ENCODE data around the gene PTPN23.
"Not testable (repeated sequence)": the region's sequence is repeated elsewhere in the genome, so short reads cannot be mapped to it uniquely, and the experiment has no call there.

PTPN23 gene, protein sequence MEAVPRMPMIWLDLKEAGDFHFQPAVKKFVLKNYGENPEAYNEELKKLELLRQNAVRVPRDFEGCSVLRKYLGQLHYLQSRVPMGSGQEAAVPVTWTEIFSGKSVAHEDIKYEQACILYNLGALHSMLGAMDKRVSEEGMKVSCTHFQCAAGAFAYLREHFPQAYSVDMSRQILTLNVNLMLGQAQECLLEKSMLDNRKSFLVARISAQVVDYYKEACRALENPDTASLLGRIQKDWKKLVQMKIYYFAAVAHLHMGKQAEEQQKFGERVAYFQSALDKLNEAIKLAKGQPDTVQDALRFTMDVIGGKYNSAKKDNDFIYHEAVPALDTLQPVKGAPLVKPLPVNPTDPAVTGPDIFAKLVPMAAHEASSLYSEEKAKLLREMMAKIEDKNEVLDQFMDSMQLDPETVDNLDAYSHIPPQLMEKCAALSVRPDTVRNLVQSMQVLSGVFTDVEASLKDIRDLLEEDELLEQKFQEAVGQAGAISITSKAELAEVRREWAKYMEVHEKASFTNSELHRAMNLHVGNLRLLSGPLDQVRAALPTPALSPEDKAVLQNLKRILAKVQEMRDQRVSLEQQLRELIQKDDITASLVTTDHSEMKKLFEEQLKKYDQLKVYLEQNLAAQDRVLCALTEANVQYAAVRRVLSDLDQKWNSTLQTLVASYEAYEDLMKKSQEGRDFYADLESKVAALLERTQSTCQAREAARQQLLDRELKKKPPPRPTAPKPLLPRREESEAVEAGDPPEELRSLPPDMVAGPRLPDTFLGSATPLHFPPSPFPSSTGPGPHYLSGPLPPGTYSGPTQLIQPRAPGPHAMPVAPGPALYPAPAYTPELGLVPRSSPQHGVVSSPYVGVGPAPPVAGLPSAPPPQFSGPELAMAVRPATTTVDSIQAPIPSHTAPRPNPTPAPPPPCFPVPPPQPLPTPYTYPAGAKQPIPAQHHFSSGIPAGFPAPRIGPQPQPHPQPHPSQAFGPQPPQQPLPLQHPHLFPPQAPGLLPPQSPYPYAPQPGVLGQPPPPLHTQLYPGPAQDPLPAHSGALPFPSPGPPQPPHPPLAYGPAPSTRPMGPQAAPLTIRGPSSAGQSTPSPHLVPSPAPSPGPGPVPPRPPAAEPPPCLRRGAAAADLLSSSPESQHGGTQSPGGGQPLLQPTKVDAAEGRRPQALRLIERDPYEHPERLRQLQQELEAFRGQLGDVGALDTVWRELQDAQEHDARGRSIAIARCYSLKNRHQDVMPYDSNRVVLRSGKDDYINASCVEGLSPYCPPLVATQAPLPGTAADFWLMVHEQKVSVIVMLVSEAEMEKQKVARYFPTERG (N-terminal part only)

DNA sequence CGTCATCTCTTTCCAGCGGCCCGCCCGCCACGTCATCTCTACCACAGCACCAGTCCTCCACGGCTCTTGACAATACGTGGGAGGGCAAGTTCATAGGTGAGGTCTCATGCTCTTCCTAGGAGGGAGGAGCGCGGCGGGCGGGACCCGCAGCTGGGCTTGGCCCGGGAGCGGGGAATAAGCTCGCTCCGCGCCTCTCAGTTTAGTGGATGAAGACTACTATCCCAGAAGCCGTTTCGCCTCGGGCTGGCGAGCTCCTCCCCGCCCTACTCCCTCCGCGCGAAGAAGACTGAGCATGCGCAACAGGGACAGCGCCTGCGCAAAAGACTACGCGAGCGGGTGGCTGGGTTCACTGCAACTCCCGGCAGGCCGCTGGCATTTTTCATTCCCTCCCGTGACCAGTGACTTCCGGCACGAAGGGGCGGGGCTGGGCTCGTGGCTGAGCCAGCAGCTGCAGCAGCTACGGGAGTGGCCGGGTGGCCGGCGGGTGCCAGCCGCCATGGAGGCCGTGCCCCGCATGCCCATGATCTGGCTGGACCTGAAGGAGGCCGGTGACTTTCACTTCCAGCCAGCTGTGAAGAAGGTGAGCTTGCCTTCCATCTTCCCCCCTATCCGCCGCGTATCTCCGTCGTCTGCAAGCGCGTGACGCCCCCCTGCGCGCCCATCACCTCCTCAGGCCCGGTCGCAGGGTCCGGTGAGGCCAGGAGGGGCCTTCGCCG lies at the start of gene PTPN23:
Gene PTPN23 (plus strand): TSS at position 421 of the 716 bp plus-strand sequence. CDS start 76 bp downstream, at position 497.
- DNase-seq (ENCODE audit: low read depth in 2 of 2), result peak; percentile 97

DNA sequence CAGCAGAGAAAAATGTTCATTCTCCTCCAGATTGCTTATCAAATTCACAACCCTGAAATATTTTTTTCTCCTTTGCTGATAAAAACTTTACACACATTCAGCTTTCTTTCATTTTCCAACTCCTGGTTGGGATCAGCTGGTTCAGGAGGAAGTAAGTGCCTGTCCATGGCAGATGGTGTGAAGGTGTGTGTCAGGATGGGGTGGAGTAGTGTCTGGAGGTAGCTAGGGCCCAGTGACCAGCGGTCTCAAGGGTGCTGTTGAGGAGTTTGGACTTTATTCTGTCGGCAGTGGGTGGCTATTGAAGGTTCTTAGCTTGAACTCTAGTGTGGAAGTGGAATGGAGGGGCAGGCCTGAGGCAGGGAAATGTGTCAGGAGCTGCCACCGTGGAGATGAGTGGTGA lies 46.9 kb upstream of the PTPN23 start:
- DNase-seq (ENCODE audit: low read depth in 2 of 2), result no peak

DNA sequence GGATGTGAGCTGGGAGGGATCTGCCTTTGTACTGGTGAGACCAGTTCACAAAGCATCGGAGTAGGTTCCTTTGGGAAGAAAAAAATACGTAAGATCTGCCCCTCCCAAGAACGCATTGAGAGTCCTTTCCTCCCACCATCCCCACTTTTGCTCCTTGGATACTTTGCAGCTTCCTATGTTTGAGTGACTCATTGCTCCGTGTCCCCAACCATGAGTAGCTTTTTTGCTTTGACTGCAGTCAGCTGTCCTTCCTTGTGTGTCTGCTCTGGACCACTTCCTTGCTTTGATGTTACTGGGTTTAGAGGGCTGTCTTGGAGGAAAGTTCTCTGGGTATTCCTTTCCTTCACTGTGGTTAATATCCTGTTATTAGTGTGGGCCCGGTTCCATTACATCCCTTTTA lies 43.2 kb upstream of the PTPN23 start:
- DNase-seq (ENCODE audit: low read depth in 2 of 2), result no peak

DNA sequence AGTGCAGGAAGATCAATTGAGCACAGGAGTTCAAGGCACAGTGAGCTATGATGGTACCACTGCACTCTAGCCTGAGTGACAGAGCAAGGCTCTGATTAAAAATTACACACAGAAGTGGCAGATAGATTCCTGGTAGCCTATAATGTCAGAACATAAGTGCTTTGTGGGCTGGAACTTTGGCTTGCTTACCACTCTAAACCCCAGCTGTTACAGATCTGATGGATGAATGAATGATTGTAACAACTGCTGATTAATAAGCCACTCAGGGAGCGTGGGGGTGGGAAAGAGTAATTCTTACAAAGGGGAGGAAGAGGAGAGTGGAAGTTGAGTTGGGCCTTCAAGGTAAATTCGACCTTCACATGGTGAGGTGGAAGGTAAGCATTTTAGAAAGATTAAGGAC lies 40.9 kb upstream of the PTPN23 start:
- no peak for DNase-seq (ENCODE audit: low read depth in 2 of 2)

DNA sequence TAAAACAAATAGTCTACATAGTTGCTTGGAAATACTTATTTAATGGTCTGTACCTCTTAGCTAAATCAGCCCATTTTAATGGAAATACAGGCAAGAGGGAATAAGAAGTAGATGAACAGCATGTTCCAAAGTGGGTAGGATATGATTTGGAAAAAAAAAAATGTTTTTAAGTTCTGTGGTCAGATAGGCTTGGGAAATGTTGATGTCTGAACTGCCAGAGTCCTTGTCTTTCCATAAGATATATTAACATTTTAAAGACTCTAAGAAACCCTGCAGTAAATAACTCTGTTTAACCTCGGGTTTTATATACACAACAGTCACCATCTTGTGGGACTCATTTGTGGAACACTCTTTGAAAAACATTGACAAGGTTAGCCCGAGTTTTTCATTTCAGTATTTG lies 40.0 kb upstream of the PTPN23 start:
- DNase-seq (ENCODE audit: low read depth in 2 of 2), result no peak

DNA sequence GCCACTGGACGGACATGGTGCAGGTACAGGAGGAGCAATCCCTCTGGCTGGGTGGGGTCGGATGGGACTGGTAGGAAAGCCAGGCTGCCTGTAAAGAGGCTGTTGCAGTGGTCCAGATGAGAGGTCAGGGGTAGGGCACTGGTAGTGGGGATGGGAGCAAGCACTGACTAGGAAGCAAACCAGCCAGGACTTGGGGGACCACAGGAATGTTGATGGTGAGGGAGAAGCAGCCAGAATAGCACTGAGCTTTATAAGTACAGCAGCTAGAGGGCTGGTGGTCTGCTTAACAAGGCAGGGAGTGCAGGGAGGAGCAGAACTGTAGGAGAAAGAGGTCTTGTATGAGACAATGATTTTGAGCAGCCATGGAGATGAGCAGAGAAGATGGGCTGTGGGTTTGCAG lies 38.7 kb upstream of the PTPN23 start:
- DNase-seq (ENCODE audit: low read depth in 2 of 2), result no peak

DNA sequence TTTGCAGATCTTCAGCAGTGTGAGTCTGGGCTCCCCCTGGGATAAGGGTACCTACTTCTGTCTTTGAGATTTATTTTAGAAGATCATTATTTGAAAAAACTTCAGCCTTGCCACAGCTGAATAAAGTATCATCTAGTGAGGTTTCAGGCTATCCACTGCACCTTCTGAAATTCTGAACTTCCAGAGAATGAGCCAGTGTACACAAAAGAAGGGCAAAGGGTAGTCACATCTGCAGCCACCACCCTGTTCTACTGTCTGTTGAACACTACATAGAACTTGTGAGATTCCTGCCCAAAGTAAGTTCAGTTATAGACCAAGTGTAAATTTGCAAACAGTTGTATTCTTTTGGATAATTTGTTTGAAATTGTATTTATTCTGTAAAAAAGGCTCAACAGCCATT lies 38.0 kb upstream of the PTPN23 start:
- DNase-seq (ENCODE audit: low read depth in 2 of 2), result no peak

DNA sequence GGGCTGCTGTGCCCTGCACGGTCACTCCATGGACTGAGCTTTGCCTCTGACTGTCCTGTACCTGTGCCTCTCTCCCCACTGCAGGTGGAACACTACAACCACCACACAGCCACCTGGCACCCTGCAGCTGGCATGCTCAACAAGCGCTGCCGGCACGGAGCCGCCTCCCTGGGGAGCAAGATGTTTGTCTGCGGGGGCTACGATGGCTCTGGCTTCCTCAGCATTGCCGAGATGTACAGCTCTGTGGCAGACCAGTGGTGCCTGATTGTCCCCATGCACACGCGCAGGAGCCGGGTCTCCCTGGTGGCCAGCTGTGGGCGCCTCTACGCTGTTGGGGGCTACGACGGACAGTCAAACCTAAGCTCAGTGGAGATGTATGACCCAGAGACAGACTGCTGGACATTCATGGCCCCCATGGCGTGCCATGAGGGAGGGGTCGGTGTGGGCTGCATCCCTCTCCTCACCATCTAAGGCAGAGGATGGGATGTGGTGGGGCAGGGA lies 37.3 kb upstream of the PTPN23 start:
- no peak for DNase-seq (ENCODE audit: low read depth in 2 of 2)

DNA sequence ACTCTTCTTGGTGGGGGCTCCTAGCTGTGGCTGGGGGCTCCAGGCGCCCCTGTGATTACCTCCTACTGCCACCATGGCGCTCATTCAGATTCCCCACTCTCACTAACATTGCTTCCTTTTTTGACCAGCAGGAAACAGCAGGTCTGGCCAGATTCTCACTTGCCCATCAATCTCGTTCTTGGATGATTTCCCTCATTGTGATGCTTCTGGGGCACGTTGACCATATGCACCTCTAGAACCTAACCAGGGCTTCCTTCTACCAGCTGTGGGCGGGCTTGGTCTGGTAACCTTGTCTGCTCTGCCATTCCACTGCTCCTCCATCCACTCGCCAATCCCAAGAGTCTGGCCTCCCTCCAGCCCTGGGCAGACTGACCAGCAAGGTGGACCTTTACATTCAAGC lies 35.9 kb upstream of the PTPN23 start:
- DNase-seq (ENCODE audit: low read depth in 2 of 2), result no peak

DNA sequence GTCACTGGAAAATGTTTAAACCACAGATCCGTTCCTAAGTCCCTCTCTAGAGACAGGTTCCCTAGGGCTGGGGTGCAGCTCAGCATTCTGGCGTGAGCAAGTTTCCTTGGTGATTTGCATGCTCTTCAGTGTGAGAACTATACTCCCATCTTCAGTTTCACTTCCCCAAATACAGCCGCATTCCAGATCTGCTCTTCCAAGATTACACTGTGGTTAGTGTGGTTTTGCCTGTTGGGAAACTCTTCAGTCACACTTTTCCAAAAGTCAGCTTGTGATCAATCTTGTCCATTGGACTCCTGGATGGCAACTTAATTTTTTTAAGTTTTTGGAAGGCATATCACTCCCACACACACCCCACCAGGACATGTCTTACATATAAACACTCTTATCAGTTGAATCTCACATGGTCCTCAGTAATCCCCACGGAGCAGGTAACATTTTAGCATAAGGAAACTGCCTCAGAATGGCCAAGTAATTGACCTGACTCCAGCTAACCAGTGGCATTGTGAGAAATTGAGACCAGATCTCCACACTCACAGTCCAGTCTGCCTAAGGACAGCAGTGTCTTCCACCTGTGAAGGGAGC lies 33.5 kb upstream of the PTPN23 start:
- DNase-seq (ENCODE audit: low read depth in 2 of 2), result no peak

DNA sequence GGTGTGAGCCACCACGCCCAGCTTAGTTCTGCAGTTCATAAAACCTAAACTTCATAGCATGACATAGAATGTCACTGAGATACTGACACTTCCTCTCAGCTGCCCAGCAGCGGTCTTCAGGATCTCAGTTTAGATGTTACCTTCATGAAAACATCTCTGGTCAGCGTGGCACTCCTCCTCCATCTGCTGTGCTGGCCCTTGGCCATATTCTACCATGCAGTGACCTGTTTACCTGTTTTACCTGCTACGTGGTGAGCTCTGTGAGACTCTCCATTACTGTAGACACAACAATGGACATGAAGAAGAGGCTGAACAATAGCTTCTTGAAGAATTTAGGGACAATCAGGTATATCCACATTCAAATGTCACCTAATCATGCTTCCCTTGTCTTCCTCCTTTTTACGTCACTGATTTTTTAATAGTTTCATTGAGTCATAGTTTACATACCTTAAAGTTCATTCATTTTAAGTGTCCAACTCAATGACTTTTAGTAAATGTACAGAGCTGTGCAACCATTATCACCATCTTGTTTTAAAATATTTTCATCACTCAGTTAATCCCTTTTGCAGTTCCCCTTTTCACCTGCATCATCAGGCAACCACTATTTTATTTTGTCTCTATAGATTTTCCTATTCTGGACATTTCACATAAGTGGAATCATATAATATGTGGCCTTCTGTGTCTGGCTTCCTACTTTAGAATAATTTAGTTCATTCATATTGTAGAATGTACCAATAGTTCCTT lies 32.2 kb upstream of the PTPN23 start:
- no peak for DNase-seq (ENCODE audit: low read depth in 2 of 2)

DNA sequence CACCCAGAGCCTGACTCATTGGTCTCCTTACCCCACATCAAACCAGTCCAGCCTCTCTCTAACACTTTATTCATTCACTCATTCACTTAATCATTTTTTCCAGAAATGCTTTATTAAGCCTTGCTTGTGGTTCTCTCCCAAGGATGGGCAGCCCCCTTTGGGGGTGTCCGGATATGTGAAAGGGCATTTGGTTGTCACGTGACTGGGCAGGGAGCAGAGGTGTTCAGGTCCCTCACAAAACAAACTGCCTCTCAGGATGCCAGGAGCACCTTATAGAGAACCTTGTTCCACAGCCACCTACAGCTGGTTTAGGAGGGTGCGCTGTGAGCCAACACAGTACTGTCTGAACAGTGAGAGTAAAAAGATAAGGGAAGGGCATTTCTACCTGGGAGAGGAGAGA lies 25.8 kb upstream of the PTPN23 start:
- no peak for DNase-seq (ENCODE audit: low read depth in 2 of 2)

DNA sequence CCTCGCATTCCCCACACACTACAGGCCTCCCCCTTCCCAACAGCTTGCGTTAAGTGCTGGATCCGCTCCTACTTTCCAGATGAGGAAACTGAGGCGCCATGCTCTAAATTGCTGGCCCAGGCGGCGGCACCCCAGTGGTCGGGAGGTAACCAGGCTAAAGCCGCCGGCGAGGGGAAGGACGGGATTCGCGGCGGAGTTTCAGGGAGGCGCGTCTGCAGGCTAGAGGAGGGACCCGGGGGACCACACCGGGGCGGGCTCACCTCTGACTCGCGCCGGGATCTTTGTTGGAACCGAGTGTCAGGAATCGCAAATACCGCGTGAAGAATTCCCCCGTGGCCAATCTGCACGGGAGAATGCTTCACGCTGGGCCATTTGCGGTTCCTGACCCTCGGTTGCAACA lies 24.6 kb upstream of the PTPN23 start:
- DNase-seq (ENCODE audit: low read depth in 2 of 2), result no peak

DNA sequence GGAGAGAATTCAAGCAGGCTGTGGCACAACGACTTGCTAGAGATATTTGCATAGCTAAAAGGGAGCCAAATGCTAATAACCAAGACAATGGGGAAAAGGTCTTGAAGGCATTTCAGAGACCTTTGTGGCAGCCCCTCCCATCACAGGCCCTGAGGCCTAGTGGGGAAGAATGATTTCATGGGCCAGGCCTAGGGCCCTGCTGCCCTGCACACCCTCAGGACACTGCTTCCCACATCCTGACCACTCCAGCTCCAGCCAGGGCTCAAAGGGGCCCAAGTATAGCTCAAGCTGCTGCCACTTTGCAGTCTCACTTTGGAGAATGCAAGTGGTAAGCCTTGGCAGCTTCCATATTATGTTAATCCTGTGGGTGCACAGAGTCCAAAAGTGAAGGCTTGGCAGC lies 21.5 kb upstream of the PTPN23 start:
- no peak for DNase-seq (ENCODE audit: low read depth in 2 of 2)

DNA sequence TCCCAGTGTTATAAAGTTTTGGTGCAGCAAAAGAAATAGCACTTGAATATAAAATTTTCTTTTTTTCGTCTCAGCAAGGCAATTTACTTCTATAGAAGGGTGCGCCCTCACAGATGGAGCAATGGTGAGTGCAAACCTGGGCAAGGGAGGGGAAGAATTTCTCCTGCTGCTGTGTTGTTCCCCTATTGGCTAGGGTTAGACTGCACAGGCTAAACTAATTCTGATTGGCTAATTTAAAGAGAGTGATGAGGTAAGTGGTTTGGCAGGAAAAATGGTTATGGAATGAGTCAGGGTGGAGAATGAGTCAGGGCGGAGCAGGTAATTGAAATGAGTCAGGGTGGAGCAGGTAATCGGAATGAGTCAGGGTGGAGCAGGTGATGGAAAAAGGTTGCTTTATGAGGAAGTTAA lies 20.7 kb upstream of the PTPN23 start:
- not testable (repeated sequence) for DNase-seq (ENCODE audit: low read depth in 2 of 2)

DNA sequence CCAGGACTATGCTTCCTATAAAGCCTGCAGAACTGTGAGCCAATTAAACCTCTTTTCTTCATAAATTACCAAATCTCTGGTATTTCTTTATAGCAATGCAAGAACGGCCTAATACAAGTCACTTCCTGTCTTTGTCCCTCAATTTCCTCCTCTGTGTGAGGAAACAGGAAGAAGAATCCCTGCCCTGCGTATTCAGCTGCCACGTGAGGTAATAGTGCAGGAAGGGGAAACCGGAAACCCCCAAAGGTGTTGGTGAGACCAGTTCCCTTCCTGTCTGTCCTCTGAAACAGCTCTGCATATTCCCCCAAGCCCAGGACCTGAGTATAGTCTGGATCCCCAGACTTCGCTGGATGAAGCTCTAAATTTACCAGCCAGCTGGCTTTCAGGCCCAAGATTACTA lies 18.1 kb upstream of the PTPN23 start:
- no peak for DNase-seq (ENCODE audit: low read depth in 2 of 2)

DNA sequence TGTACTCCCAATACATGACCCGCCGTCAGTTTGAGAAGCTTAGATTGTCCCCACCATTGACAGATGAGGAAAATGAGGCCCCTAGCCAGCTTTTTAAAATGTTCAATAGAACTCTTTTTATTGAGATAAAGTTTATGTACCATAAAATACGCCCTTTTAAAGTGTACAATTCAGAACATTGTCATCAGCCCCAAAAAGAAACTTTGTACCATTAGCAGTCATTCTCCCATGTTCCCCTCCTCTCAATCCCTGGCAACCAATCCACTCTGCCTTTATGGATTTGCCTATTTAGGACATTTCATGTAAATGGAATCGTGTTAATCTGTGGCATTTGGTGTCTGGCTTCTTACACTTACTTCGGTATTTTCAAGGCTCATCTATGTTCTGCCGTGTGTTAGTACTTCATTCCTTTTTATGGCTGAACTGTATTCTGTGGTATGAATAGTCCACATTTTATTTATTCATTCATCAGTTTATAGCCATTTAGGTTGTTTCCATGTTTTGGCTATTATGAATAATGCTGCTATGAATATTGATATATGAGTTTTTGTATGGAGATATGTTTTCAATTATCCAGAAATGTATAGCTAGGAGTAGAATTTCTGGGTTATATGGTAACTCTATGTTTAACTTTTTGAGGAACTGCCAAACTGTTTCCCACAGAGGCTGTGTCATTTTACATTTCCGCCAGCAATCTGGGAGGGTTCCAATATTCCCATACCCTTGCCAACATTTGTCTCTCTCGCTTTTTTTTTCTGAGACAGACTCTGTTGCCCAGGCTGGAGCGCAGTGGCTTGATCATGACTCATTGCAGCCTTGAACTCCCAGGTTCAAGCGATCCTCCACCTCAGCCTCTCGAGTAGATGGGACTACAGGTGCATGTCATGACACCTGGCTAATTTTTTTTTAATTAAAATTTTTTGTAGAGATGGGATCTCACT lies 15.3 kb upstream of the PTPN23 start:
- DNase-seq (ENCODE audit: low read depth in 2 of 2), result no peak

DNA sequence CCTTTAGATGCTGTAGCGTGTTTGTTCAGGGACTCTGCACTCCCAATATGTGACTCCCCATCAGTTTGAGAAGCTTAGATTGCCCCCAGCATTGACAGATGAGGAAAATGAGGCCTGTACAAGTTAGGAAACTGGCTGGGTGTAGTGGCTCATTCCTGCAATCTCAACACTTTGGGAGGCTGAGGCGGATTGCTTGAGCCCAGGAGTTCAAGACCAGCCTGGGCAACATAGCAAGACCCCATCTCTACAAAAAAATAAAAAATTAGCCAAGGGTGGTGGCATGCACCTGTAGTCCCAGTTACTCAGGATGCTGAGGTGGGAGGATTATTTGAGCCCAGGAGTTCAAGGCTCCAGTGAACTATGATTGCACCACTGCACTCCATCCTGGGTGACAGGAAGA lies 14.0 kb upstream of the PTPN23 start:
- no peak for DNase-seq (ENCODE audit: low read depth in 2 of 2)

DNA sequence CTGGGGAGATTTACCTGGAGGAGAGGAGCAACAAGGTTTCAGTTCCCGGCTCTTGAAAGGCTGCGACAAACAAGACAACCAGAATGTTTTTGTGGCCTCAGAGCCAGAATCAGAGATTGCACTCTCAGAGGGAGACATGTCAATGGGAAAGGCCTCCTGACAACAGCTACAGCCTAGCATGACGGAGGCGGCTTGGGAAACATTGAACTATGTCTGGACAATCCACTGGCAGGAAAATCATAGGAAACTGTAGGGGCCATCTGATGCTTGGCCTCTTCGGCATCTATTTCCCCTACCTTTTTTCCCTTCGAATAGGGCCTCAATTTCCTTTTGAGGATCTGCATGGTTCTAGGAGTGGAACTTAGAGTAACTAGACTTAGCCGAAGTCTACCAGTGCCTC lies 13.2 kb upstream of the PTPN23 start:
- no peak for DNase-seq (ENCODE audit: low read depth in 2 of 2)

Data from stimulated activated CD4-positive, alpha-beta T cell treated with anti-CD3 and anti-CD28 coated beads, Interleukin-1b, Interleukin-23, amount 100 ng/mL, for 1 hour (primary cell).